IMR-90 (cell line): ENCODE data around the gene SLC38A1. TPM values are rescaled to one million over a fixed set of nuclear protein-coding genes. Genes with fewer than 3 reads are reported as not detected.

Source experiments
- ATAC-seq: fragments of 200-7000 bp; cut with Tn5 transposase; 2 replicates; pipeline ENCODE4 v1.9.1; 2020; ENCODE audit warnings: low read depth, mild to moderate bottlenecking, moderate library complexity
- BruUV-seq: library from RNA; stranded (reverse); fragments of 400-500 nt; replicated peaks from 2 replicates; lab custom pipeline; 2021; lab: Mats Ljungman, UMichigan
- CTCF ChIA-PET: fragments of 300-600 bp; formaldehyde crosslinking; extraction: SDS; loops from one replicate; lab custom pipeline; 2021; ENCODE audit warnings: antibody characterized with exemption; lab: Yijun Ruan, JAX
- POLR2A ChIA-PET: fragments of 300-600 bp; sonication (Branson Sonifier 250); formaldehyde crosslinking; loops from one replicate; lab custom pipeline; 2022; ENCODE audit warnings: antibody characterized with exemption; ENCODE audit not compliant: unreplicated experiment; lab: Charles Lee
- DNase-seq: peaks from one replicate; pipeline ENCODE4 v3.0.0; 2013
- H2AFZ ChIP-seq: replicated peaks from 2 replicates; pipeline ENCODE3; 2013; ENCODE audit warnings: low read length, mild to moderate bottlenecking; ENCODE audit not compliant: poor library complexity
- H2AK5ac ChIP-seq: 2 replicates; pipeline ENCODE4 v1.6.1; 2013; ENCODE audit warnings: low read depth, low read length, inconsistent platforms
- H2AK9ac ChIP-seq: replicated peaks from 2 replicates; pipeline ENCODE3; 2013; ENCODE audit warnings: mild to moderate bottlenecking, low read depth, low read length, moderate library complexity; ENCODE audit not compliant: poor library complexity
- H2BK120ac ChIP-seq: 2 replicates; pipeline ENCODE4 v1.6.1; 2013; ENCODE audit warnings: low read depth, low read length, inconsistent platforms
- H2BK15ac ChIP-seq: 3 replicates; pipeline ENCODE4 v1.6.1; 2013; ENCODE audit warnings: low read depth, low read length, inconsistent platforms
- H2BK20ac ChIP-seq: 2 replicates; pipeline ENCODE4 v1.6.1; 2013; ENCODE audit warnings: low read depth, mild to moderate bottlenecking, inconsistent platforms, low read length, moderate library complexity
- H2BK5ac ChIP-seq: 2 replicates; pipeline ENCODE4 v1.6.1; 2013; ENCODE audit warnings: mild to moderate bottlenecking, low read depth, low read length, inconsistent platforms; ENCODE audit not compliant: poor library complexity, severe bottlenecking
- H3K14ac ChIP-seq: replicated peaks from 2 replicates; pipeline ENCODE4 v1.6.1; 2013; ENCODE audit warnings: low read depth, low read length, inconsistent platforms
- H3K18ac ChIP-seq: 2 replicates; pipeline ENCODE4 v1.6.1; 2013; ENCODE audit warnings: low read depth, low read length, control low read depth
- H3K23ac ChIP-seq: 2 replicates; pipeline ENCODE4 v1.6.1; 2013; ENCODE audit warnings: low read depth, low read length, inconsistent platforms
- H3K27ac ChIP-seq: 2 replicates; pipeline ENCODE4 v1.5.1; 2013; ENCODE audit warnings: mild to moderate bottlenecking, control low read depth, low read length; ENCODE audit not compliant: insufficient read depth
- H3K27me3 ChIP-seq: 2 replicates; pipeline ENCODE4 v1.6.1; 2013; ENCODE audit warnings: low read length; ENCODE audit not compliant: control insufficient read depth, insufficient read depth
- H3K36me3 ChIP-seq: 2 replicates; pipeline ENCODE4 v1.6.1; 2013; ENCODE audit warnings: low read length, mixed read lengths; ENCODE audit not compliant: control insufficient read depth, insufficient read depth
- H3K4ac ChIP-seq: 2 replicates; pipeline ENCODE4 v1.6.1; 2013; ENCODE audit warnings: low read depth, low read length, inconsistent platforms
- H3K4me1 ChIP-seq: 2 replicates; pipeline ENCODE4 v1.6.1; 2013; ENCODE audit warnings: low read length, mixed read lengths; ENCODE audit not compliant: control insufficient read depth, insufficient read depth
- H3K4me2 ChIP-seq: 2 replicates; pipeline ENCODE4 v1.6.1; 2013; ENCODE audit warnings: low read depth, mild to moderate bottlenecking, control low read depth, low read length, moderate library complexity
- H3K4me3 ChIP-seq: 2 replicates; pipeline ENCODE4 v1.5.1; 2013; ENCODE audit warnings: low read depth, mild to moderate bottlenecking, control low read depth, low read length, moderate library complexity; ENCODE audit not compliant: insufficient read depth
- H3K56ac ChIP-seq: 2 replicates; pipeline ENCODE4 v1.6.1; 2013; ENCODE audit warnings: low read length, inconsistent platforms; ENCODE audit not compliant: insufficient read depth; ENCODE audit errors: extremely low read depth
- H3K79me1 ChIP-seq, 2 experiments: 2 replicates each; pipeline ENCODE4 v1.6.1; 2013; ENCODE audit warnings: low read length in 2 of 2, inconsistent platforms in 1 of 2, low read depth in 1 of 2
- H3K9ac ChIP-seq: 2 replicates; pipeline ENCODE4 v1.6.1; 2013; ENCODE audit warnings: low read depth, low read length, control low read depth
- H3K9me1 ChIP-seq: 2 replicates; pipeline ENCODE4 v1.6.1; 2013; ENCODE audit warnings: low read length, inconsistent platforms; ENCODE audit not compliant: insufficient read depth
- H3K9me3 ChIP-seq: 2 replicates; pipeline ENCODE4 v1.6.1; 2013; ENCODE audit warnings: low read length; ENCODE audit not compliant: control insufficient read depth, insufficient read depth
- H4K20me1 ChIP-seq: 2 replicates; pipeline ENCODE4 v1.6.1; 2013; ENCODE audit warnings: low read length, inconsistent platforms; ENCODE audit not compliant: insufficient read depth
- H4K5ac ChIP-seq: 2 replicates; pipeline ENCODE4 v1.6.1; 2013; ENCODE audit warnings: mild to moderate bottlenecking, low read depth, low read length, control low read depth
- H4K8ac ChIP-seq, 2 experiments: 2 replicates each; pipeline ENCODE4 v1.6.1; 2013; ENCODE audit warnings: low read depth in 2 of 2, low read length in 2 of 2, control low read depth in 1 of 2, inconsistent platforms in 1 of 2
- H4K91ac ChIP-seq: 2 replicates; pipeline ENCODE4 v1.6.1; 2013; ENCODE audit warnings: low read depth, low read length, inconsistent platforms; ENCODE audit not compliant: insufficient read depth
- BHLHE40 ChIP-seq: fragments of 150-350 bp; IDR thresholded peaks from 2 replicates; pipeline ENCODE4 v1.6.1; 2016; ENCODE audit warnings: mild to moderate bottlenecking, low read depth, low read length
- CEBPB ChIP-seq: IDR thresholded peaks from 2 replicates; pipeline ENCODE4 v1.6.1; 2012; ENCODE audit warnings: low read depth, low read length, improper control_type of control experiment
- CHD1 ChIP-seq: IDR thresholded peaks from 2 replicates; pipeline ENCODE4 v1.6.1; 2012; ENCODE audit warnings: low read depth, low read length, improper control_type of control experiment
- FOS ChIP-seq: fragments of 150-350 bp; IDR thresholded peaks from 2 replicates; pipeline ENCODE4 v1.6.1; 2016; ENCODE audit warnings: low read depth, low read length
- MAFK ChIP-seq: IDR thresholded peaks from 2 replicates; pipeline ENCODE4 v1.6.1; 2012; ENCODE audit warnings: low read depth, low read length, improper control_type of control experiment
- MAZ ChIP-seq: IDR thresholded peaks from 2 replicates; pipeline ENCODE4 v1.6.1; 2012; ENCODE audit warnings: low read depth, mild to moderate bottlenecking, low read length, improper control_type of control experiment, moderate library complexity, borderline replicate concordance
- MXI1 ChIP-seq: IDR thresholded peaks from 2 replicates; pipeline ENCODE4 v1.6.1; 2012; ENCODE audit warnings: low read depth, mild to moderate bottlenecking, low read length, moderate library complexity, borderline replicate concordance
- NFE2L2 ChIP-seq: fragments of 150-350 bp; IDR thresholded peaks from 2 replicates; pipeline ENCODE4 v1.6.1; 2016; ENCODE audit warnings: low read depth, mild to moderate bottlenecking, low read length
- POLR2A ChIP-seq: IDR thresholded peaks from 2 replicates; pipeline ENCODE4 v1.6.1; 2012; ENCODE audit warnings: mild to moderate bottlenecking, low read depth, low read length
- RAD21 ChIP-seq: IDR thresholded peaks from 2 replicates; pipeline ENCODE4 v1.6.1; 2012; ENCODE audit warnings: low read length, improper control_type of control experiment
- RCOR1 ChIP-seq: IDR thresholded peaks from 2 replicates; pipeline ENCODE4 v1.6.1; 2012; ENCODE audit warnings: mild to moderate bottlenecking, low read length, improper control_type of control experiment; ENCODE audit not compliant: insufficient replicate concordance
- RFX5 ChIP-seq: IDR thresholded peaks from 2 replicates; pipeline ENCODE4 v1.8.0; 2012; ENCODE audit warnings: low read depth, mild to moderate bottlenecking, low read length, moderate library complexity
- SMC3 ChIP-seq: fragments of 150-350 bp; IDR thresholded peaks from 2 replicates; pipeline ENCODE4 v1.6.1; 2016; ENCODE audit warnings: low read depth, mild to moderate bottlenecking, antibody characterized with exemption, low read length, moderate library complexity
- USF2 ChIP-seq: fragments of 150-350 bp; IDR thresholded peaks from 2 replicates; pipeline ENCODE4 v1.6.1; 2017; ENCODE audit warnings: mild to moderate bottlenecking, antibody characterized with exemption, low read length, low read depth
- WGBS, 2 experiments: methylation state at CpG; one replicate each; pipeline versions ENCODE4 v1.1.5 to v1.1.7; 2013; ENCODE audit warnings: missing lambda C conversion rate in 2 of 2; ENCODE audit not compliant: insufficient read length in 1 of 2; ENCODE audit errors: extremely low coverage in 2 of 2; 5-methylcytosine and 5-hydroxymethylcytosine counted together
- dilution Hi-C: fragments of 300-500 bp; cut with HindIII; formaldehyde crosslinking; loops from one replicate; pipeline ENCODE4 v1.14.3; 2018; ENCODE audit warnings: low sequenced_read_pairs; ENCODE audit not compliant: unreplicated experiment
- in situ Hi-C: fragments of 300-500 bp; cut with MboI; formaldehyde crosslinking; loops from 3 replicates; pipeline ENCODE4 v1.14.3; 2019; ENCODE audit warnings: low sequenced_read_pairs, inconsistent platforms, mixed read lengths
- intact Hi-C: fragments of 100-400 bp; cut with micrococcal nuclease; formaldehyde crosslinking; loops from 2 replicates; pipeline ENCODE4 v1.10.0; 2022
- polyA plus RNA-seq, 3 experiments: library from polyadenylated mRNA; depleted of rRNA; stranded (reverse); fragments of >200 nt; gene quantifications; 2 replicates each; pipeline ENCODE4 v1.2.3, GENCODE V29; 2012; ENCODE audit warnings: low replicate concordance in 1 of 3
- total RNA-seq: library from RNA; depleted of rRNA; stranded (reverse); fragments of >200 nt; gene quantifications from 2 replicates; pipeline ENCODE4 v1.2.3, GENCODE V29; 2012
- TF ChIP-seq, protein P1 (sequence below): fragments of 150-350 bp; IDR thresholded peaks from 2 replicates; pipeline ENCODE4 v1.6.1; 2016; ENCODE audit warnings: low read depth, mild to moderate bottlenecking, low read length, moderate library complexity, borderline replicate concordance
- TF ChIP-seq, protein P2 (sequence below): conservative IDR thresholded peaks from 2 replicates; pipeline ENCODE4 v1.5.1; 2012; ENCODE audit warnings: mild to moderate bottlenecking, low read depth, low read length, improper control_type of control experiment

SLC38A1 gene
- total and polyA plus RNA-seq, 2 of the 4 experiments (the other 2 are of a cell fraction) = 22.8 to 61.5 TPM

GRCh38 chr12:46258129-46258528, 10.7 kb downstream of the SLC38A1 start:
- ATAC-seq = no peak
- no peak overlapping the region for H2AK5ac ChIP-seq
- dilution Hi-C loops = no loop called here
- CTCF ChIA-PET = no interaction called here
- H3K36me3 ChIP-seq = peaks cover 7% of the 10 kb centered on the region
- no peak overlapping the region for H2BK20ac ChIP-seq
- no CpG with 5 or more reads among the region's 2 CpGs for WGBS, 2 experiments
- no peak overlapping the region for H3K23ac ChIP-seq
- peaks cover 59% of the 10 kb centered on the region for H4K20me1 ChIP-seq
- no TSS peak for BruUV-seq
- no peak overlapping the region for H3K14ac ChIP-seq
- no peak overlapping the region for H2AK9ac ChIP-seq
- no peak for DNase-seq
- TF ChIP-seq MAZ (no peak), FOS (no peak), RAD21 (no peak), USF2 (no peak), MAFK (no peak), BHLHE40 (no peak), MXI1 (no peak), SMC3 (no peak), POLR2A (no peak), RFX5 (no peak), CHD1 (no peak), NFE2L2 (no peak), CEBPB (no peak), RCOR1 (no peak)
- TF ChIP-seq, protein P1, sequence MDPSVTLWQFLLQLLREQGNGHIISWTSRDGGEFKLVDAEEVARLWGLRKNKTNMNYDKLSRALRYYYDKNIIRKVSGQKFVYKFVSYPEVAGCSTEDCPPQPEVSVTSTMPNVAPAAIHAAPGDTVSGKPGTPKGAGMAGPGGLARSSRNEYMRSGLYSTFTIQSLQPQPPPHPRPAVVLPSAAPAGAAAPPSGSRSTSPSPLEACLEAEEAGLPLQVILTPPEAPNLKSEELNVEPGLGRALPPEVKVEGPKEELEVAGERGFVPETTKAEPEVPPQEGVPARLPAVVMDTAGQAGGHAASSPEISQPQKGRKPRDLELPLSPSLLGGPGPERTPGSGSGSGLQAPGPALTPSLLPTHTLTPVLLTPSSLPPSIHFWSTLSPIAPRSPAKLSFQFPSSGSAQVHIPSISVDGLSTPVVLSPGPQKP = no peak
- TF ChIP-seq, protein P2, sequence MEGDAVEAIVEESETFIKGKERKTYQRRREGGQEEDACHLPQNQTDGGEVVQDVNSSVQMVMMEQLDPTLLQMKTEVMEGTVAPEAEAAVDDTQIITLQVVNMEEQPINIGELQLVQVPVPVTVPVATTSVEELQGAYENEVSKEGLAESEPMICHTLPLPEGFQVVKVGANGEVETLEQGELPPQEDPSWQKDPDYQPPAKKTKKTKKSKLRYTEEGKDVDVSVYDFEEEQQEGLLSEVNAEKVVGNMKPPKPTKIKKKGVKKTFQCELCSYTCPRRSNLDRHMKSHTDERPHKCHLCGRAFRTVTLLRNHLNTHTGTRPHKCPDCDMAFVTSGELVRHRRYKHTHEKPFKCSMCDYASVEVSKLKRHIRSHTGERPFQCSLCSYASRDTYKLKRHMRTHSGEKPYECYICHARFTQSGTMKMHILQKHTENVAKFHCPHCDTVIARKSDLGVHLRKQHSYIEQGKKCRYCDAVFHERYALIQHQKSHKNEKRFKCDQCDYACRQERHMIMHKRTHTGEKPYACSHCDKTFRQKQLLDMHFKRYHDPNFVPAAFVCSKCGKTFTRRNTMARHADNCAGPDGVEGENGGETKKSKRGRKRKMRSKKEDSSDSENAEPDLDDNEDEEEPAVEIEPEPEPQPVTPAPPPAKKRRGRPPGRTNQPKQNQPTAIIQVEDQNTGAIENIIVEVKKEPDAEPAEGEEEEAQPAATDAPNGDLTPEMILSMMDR = no peak
- H3K9me3 ChIP-seq = no peaks in the 10 kb centered on the region
- H2BK5ac ChIP-seq = no peak overlapping the region
- H2BK120ac ChIP-seq = no peak overlapping the region
- H2AFZ ChIP-seq = no peak overlapping the region
- in situ Hi-C loops = no loop called here
- H3K56ac ChIP-seq = no peak overlapping the region
- H4K8ac ChIP-seq = no peak overlapping the region
- intact Hi-C loops = no loop called here
- no peak overlapping the region for H3K9ac ChIP-seq
- no peak overlapping the region for H4K91ac ChIP-seq
- no peak overlapping the region for H4K5ac ChIP-seq
- no peak overlapping the region for H3K18ac ChIP-seq
- no peak overlapping the region for H3K4me3 ChIP-seq
- POLR2A ChIA-PET = no interaction called here
- no peak overlapping the region for H3K4me2 ChIP-seq
- no peak overlapping the region for H3K27ac ChIP-seq
- no peaks in the 10 kb centered on the region for H3K27me3 ChIP-seq
- H3K4me1 ChIP-seq = peaks cover 15% of the 10 kb centered on the region
- H3K79me1 ChIP-seq = peaks cover 21 to 62% of the 10 kb centered on the region in 2 experiments
- H3K9me1 ChIP-seq = peaks cover 15% of the 10 kb centered on the region
- no peak overlapping the region for H2BK15ac ChIP-seq
- no peak overlapping the region for H3K4ac ChIP-seq
